Adrenal gland (tissue), 5 donors: ENCODE results near the gene PDZRN3.

ENCODE experiments used
- CTCF ChIP-seq, 6 experiments: fragments of 450-650 bp in 4 of 6; fragments of 200-600 bp in 2 of 6; sonication (generic) in 1 of 6; IDR thresholded peaks; 1 replicate in 5 of 6; 2 replicates in 1 of 6; pipeline versions ENCODE4 v1.5.1 to v1.8.0; 2016 to 2021; ENCODE audit warnings: antibody characterized with exemption in 6 of 6, mild to moderate bottlenecking in 2 of 6, moderate library complexity in 1 of 6
- POLR2A ChIP-seq, 2 donors: fragments of 450-650 bp; IDR thresholded peaks; one replicate each; pipeline ENCODE4 v1.6.1; 2017; ENCODE audit warnings: antibody characterized with exemption in 2 of 2, mild to moderate bottlenecking in 2 of 2, moderate library complexity in 1 of 2
- donor health status: DM: no; HTN: no; CAD: no.

GRCh38 chr3:73608456-73609314 is 16.1 kb downstream of the PDZRN3 start:
- TF ChIP-seq CTCF (IDR thresholded peaks at IDR 0.05), result no peak
- TF ChIP-seq POLR2A (IDR thresholded peaks at IDR 0.05), result no peak
